Smooth muscle cell (in vitro differentiated cells): ENCODE measurements around the gene TTC9C. TPM values are rescaled to one million over a fixed set of nuclear protein-coding genes. Genes with fewer than 3 reads are reported as not detected.

ENCODE experiments used
- DNase-seq: peaks from one replicate; lab custom pipeline; 2025; ENCODE audit not compliant: unreplicated experiment; lab: John Stamatoyannopoulos, UW
- H2AFZ ChIP-seq: fragments of 200-600 bp; sonication (generic); 2 replicates; pipeline ENCODE4 v1.6.0; 2016; ENCODE audit warnings: antibody characterized with exemption, low read depth, mild to moderate bottlenecking
- H3F3A ChIP-seq: fragments of 200-600 bp; sonication (generic); 2 replicates; pipeline ENCODE4 v1.6.0; 2017; ENCODE audit warnings: antibody characterized with exemption, low read depth
- H3K27ac ChIP-seq: fragments of 200-600 bp; sonication (generic); 2 replicates; pipeline ENCODE4 v1.5.1; 2016; ENCODE audit warnings: low read depth, mild to moderate bottlenecking
- H3K27me3 ChIP-seq: fragments of 200-600 bp; sonication (generic); 2 replicates; pipeline ENCODE4 v1.6.1; 2016; ENCODE audit warnings: low read depth, mild to moderate bottlenecking
- H3K36me3 ChIP-seq: fragments of 200-600 bp; sonication (generic); 2 replicates; pipeline ENCODE4 v1.5.1; 2016; ENCODE audit warnings: low read depth
- H3K4me1 ChIP-seq: fragments of 200-600 bp; sonication (generic); 2 replicates; pipeline ENCODE4 v1.5.1; 2016; ENCODE audit warnings: low read depth
- H3K4me2 ChIP-seq: fragments of 200-600 bp; sonication (generic); 2 replicates; pipeline ENCODE4 v1.6.0; 2016; ENCODE audit warnings: mild to moderate bottlenecking
- H3K4me3 ChIP-seq: fragments of 200-600 bp; sonication (generic); 2 replicates; pipeline ENCODE4 v1.5.1; 2016; ENCODE audit warnings: mild to moderate bottlenecking
- H3K79me2 ChIP-seq: fragments of 200-600 bp; sonication (generic); 2 replicates; pipeline ENCODE4 v1.6.0; 2016; ENCODE audit warnings: low read depth, mild to moderate bottlenecking
- H3K9ac ChIP-seq: fragments of 200-600 bp; sonication (generic); 2 replicates; pipeline ENCODE4 v1.6.0; 2016; ENCODE audit warnings: low read depth
- H3K9me3 ChIP-seq: fragments of 200-600 bp; sonication (generic); replicated peaks from 2 replicates; pipeline ENCODE4 v1.5.1; 2016; ENCODE audit warnings: low read depth
- H4K20me1 ChIP-seq: fragments of 200-600 bp; sonication (generic); 2 replicates; pipeline ENCODE4 v1.6.0; 2016; ENCODE audit warnings: low read depth
- WGBS: methylation state at CpG from one replicate; pipeline ENCODE4 v1.1.7; 2016; ENCODE audit warnings: low lambda C conversion rate; 5-methylcytosine and 5-hydroxymethylcytosine counted together
- polyA plus RNA-seq: library from polyadenylated mRNA; unstranded; fragments of >200 nt; fragmentation: Nextera tagmentation; extraction: Ambion mirVana; gene quantifications from 2 replicates; pipeline ENCODE4 v1.2.1, GENCODE V29; 2016
- total RNA-seq: library from RNA; depleted of rRNA; stranded (reverse); fragments of >200 nt; gene quantifications from 2 replicates; pipeline ENCODE4 v1.2.3, GENCODE V29; 2014
- TF ChIP-seq, protein P1 (sequence below): fragments of 200-600 bp; sonication (generic); IDR thresholded peaks from 2 replicates; pipeline ENCODE4 v1.5.1; 2017; ENCODE audit warnings: borderline replicate concordance, mild to moderate bottlenecking, antibody characterized with exemption; ENCODE audit not compliant: insufficient read depth, poor library complexity, severe bottlenecking

The TTC9C gene
- total and polyA plus RNA-seq, 2 experiments from 2014 or later: 20.1 to 49.3 TPM

DNA sequence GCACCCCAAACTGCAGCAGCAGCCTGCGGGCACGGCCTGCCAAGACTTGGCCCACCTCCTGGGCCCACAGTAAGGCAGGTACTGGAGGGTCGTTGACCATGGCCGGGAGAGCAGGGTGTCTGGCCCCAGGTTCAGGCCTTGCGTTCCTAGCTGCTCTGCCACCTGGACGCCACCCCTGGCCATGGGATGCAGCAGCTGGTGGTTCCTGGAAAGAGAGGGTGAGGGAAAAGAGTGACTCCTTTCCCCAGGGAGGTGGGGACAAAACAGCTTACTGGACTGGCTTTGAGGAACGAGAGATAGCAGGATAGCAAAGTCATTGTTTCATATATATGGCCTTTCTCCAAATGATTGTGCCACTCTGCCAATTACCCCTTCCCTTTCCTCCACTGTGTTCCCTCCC lies 22.9 kb upstream of the TTC9C start:
- H3K9me3 ChIP-seq: no peaks in the 10 kb centered on the region
- H3K79me2 ChIP-seq: peaks cover 20% of the 10 kb centered on the region
- peak overlapping the region; percentile 34 for H2AFZ ChIP-seq
- H3K9ac ChIP-seq: peak overlapping the region; percentile 95
- 77% methylated on average over 7 of the region's 7 CpGs for WGBS
- DNase-seq: no peak
- H3K27ac ChIP-seq: peak overlapping the region; percentile 99
- no peaks in the 10 kb centered on the region for H4K20me1 ChIP-seq
- H3K36me3 ChIP-seq: no peaks in the 10 kb centered on the region
- TF ChIP-seq, protein P1, sequence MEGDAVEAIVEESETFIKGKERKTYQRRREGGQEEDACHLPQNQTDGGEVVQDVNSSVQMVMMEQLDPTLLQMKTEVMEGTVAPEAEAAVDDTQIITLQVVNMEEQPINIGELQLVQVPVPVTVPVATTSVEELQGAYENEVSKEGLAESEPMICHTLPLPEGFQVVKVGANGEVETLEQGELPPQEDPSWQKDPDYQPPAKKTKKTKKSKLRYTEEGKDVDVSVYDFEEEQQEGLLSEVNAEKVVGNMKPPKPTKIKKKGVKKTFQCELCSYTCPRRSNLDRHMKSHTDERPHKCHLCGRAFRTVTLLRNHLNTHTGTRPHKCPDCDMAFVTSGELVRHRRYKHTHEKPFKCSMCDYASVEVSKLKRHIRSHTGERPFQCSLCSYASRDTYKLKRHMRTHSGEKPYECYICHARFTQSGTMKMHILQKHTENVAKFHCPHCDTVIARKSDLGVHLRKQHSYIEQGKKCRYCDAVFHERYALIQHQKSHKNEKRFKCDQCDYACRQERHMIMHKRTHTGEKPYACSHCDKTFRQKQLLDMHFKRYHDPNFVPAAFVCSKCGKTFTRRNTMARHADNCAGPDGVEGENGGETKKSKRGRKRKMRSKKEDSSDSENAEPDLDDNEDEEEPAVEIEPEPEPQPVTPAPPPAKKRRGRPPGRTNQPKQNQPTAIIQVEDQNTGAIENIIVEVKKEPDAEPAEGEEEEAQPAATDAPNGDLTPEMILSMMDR: no peak
- H3K4me2 ChIP-seq: peak overlapping the region; percentile 98
- no peaks in the 10 kb centered on the region for H3K27me3 ChIP-seq
- H3K4me3 ChIP-seq: peak overlapping the region; percentile 70
- peaks cover 32% of the 10 kb centered on the region for H3F3A ChIP-seq
- H3K4me1 ChIP-seq: peaks cover 36% of the 10 kb centered on the region

DNA sequence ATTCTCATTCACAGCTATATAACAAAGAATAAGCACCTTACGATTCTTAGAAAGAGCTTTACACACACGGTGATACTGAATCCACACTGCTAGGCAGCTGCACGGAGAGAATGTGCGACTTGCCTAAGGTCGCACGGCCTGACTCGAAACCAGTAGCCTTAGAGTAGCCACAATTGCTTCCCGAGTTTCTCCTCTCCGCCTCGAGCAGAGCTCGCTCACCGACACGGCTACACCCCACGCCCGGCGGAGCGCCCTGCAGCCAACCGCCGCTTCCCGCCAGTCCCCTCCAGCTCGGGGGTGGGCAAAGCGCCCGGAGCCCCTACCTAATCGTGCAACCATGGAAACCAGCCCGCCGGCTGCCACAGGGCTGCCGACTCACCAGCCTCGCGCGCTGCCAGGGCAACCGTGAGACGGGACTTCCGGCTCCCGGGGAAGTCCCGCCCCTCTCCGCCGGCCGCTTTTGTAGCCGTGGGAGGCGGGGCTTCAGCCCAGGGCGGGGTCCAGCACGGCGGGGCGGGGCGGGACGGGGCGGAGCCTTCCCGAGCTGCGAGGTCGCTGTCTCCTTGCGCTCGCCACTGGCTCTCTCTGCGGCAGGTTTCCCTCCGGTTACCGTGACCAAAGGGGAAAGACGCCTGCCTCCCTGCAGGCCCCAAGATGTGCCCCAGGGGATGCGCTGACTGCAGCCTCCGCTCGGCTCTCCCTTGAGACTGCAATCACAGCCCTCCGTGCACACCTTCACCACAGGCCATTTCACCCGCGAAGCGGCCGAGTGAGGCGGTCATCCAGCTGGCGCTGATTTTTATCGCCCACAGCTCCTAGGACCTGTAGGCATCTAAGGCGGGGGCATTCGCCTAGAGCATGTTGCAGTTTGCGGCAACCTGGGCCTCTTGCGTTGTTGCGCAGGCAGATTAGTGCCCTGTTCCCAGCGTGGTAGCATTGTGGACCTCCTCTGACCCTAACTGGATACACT lies 22.1 kb upstream of the TTC9C start:
- TF ChIP-seq, protein P1: no peak
- Histone ChIP-seq H4K20me1 (no peaks in the 10 kb centered on the region), H2AFZ (peak overlapping the region; percentile 34), H3K27ac (peak overlapping the region; percentile 99), H3K27me3 (no peaks in the 10 kb centered on the region), H3K4me2 (peak overlapping the region; percentile 98), H3K36me3 (no peaks in the 10 kb centered on the region), H3K4me1 (peaks cover 37% of the 10 kb centered on the region), H3F3A (peaks cover 40% of the 10 kb centered on the region), H3K9me3 (no peaks in the 10 kb centered on the region), H3K4me3 (peak overlapping the region; percentile 70), H3K79me2 (peaks cover 20% of the 10 kb centered on the region), H3K9ac (peak overlapping the region; percentile 95)
- DNase-seq: peak; percentile 91
- WGBS: 2% methylated on average over 67 of the region's 73 CpGs

DNA sequence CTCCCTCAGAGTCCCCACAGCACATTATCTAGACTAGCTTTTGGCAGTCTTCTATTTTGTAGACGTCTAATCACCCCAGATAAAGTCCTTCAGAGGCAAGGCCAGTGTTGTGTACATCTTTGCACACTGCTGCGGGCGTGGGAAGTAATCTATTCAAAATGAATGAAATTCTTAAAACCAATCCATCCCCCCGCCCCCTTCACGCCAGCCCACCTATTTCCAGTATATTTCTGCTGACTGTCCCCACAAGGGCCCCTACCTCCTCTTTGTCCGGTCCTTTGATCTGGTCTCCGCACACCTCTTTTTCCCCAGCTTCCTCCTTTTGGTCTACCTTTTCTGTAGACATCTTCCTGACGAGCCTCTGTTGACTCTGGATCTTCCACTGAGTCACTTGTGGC lies 21.4 kb upstream of the TTC9C start:
- no peaks in the 10 kb centered on the region for H4K20me1 ChIP-seq
- peak overlapping the region; percentile 70 for H3K4me3 ChIP-seq
- peak overlapping the region; percentile 31 for H3K9ac ChIP-seq
- H3K27me3 ChIP-seq: no peaks in the 10 kb centered on the region
- H3K9me3 ChIP-seq: no peaks in the 10 kb centered on the region
- TF ChIP-seq, protein P1: no peak
- peak overlapping the region; percentile 98 for H3K4me2 ChIP-seq
- H3K36me3 ChIP-seq: no peaks in the 10 kb centered on the region
- 30% methylated on average over 8 of the region's 8 CpGs for WGBS
- peaks cover 43% of the 10 kb centered on the region for H3F3A ChIP-seq
- peak overlapping the region; percentile 69 for H3K27ac ChIP-seq
- H3K4me1 ChIP-seq: peaks cover 37% of the 10 kb centered on the region
- H2AFZ ChIP-seq: no peak overlapping the region
- DNase-seq: no peak
- H3K79me2 ChIP-seq: peaks cover 20% of the 10 kb centered on the region
